ENCODE data around the gene TXNRD3. TPM values are rescaled to one million over a fixed set of nuclear protein-coding genes. Genes with fewer than 3 reads are reported as not detected.

Gene TXNRD3
- total RNA-seq, 1 donor from 2014 or later = 0.51 TPM

- H3K27me3 Mint-ChIP-seq = peaks cover 28% of the 10 kb centered on the region
- H3K4me3 Mint-ChIP-seq = no peak overlapping the region
- no peak overlapping the region for H3K27ac Mint-ChIP-seq
- TF ChIP-seq CTCF (IDR thresholded peaks at IDR 0.05) = no peak
- ATAC-seq (ENCODE audit: low read depth) = no peak
- no peaks in the 10 kb centered on the region for H3K36me3 Mint-ChIP-seq (ENCODE audit: low read depth)
- peaks cover 7% of the 10 kb centered on the region for H3K4me1 Mint-ChIP-seq
- intact Hi-C loops (cut with micrococcal nuclease) = loop anchor here (10.0 kb wide), 1 partner anchor 133 kb away; the partner anchor contains the start of gene CHST13
- no peak for DNase-seq
- ChIA-PET CTCF (no interaction called here), POLR2A (no interaction called here)
- no peaks in the 10 kb centered on the region for H3K9me3 Mint-ChIP-seq
Measured at GRCh38 chr3:126657901-126658300, 3.0 kb upstream of the TXNRD3 start.

- CTCF ChIA-PET = no interaction called here
- Mint-ChIP-seq H3K4me3 (no peak overlapping the region), H3K36me3 (ENCODE audit: low read depth) (no peaks in the 10 kb centered on the region), H3K27ac (no peak overlapping the region), H3K4me1 (peaks cover 7% of the 10 kb centered on the region), H3K27me3 (peaks cover 38% of the 10 kb centered on the region), H3K9me3 (no peaks in the 10 kb centered on the region)
- DNase-seq = no peak
- intact Hi-C loops (cut with micrococcal nuclease) = loop anchor here (10.0 kb wide), 1 partner anchor 132 kb away; the partner anchor contains the start of gene CHST13
- ATAC-seq (ENCODE audit: low read depth) = no peak
- POLR2A ChIA-PET = no interaction called here
- TF ChIP-seq CTCF (IDR thresholded peaks at IDR 0.05) = no peak
Measured at GRCh38 chr3:126656371-126657134, 1.6 kb upstream of the TXNRD3 start.

GRCh38 chr3:126655887-126656286 lies 963 bp upstream of the TXNRD3 start:
- DNase-seq = no peak
- Mint-ChIP-seq H3K27me3 (peaks cover 36% of the 10 kb centered on the region), H3K4me3 (peak overlapping the region; percentile 20), H3K4me1 (peaks cover 7% of the 10 kb centered on the region), H3K36me3 (ENCODE audit: low read depth) (no peaks in the 10 kb centered on the region), H3K9me3 (no peaks in the 10 kb centered on the region), H3K27ac (no peak overlapping the region)
- intact Hi-C loops (cut with micrococcal nuclease) = loop anchor here (10.0 kb wide), 1 partner anchor 131 kb away; the partner anchor contains the start of gene CHST13
- CTCF ChIA-PET = no interaction called here
- TF ChIP-seq CTCF (IDR thresholded peaks at IDR 0.05) = no peak
- POLR2A ChIA-PET = no interaction called here
- ATAC-seq (ENCODE audit: low read depth) = no peak

- intact Hi-C loops (cut with micrococcal nuclease) = loop anchor here (10.0 kb wide), 1 partner anchor 125 kb away; the partner anchor contains the start of gene CHST13
- Mint-ChIP-seq H3K9me3 (no peaks in the 10 kb centered on the region), H3K4me1 (peaks cover 3% of the 10 kb centered on the region), H3K27me3 (peaks cover 31% of the 10 kb centered on the region), H3K36me3 (ENCODE audit: low read depth) (no peaks in the 10 kb centered on the region), H3K27ac (no peak overlapping the region), H3K4me3 (no peak overlapping the region)
- no peak for DNase-seq
- ChIA-PET POLR2A (no interaction called here), CTCF (no interaction called here)
- no peak for ATAC-seq (ENCODE audit: low read depth)
- TF ChIP-seq CTCF (IDR thresholded peaks at IDR 0.05) = no peak
Measured at GRCh38 chr3:126649556-126650092, 5.3 kb downstream of the TXNRD3 start.

- CTCF ChIA-PET = no interaction called here
- H3K4me1 Mint-ChIP-seq = no peaks in the 10 kb centered on the region
- DNase-seq (no peak), ATAC-seq (ENCODE audit: low read depth) (no peak)
- no peaks in the 10 kb centered on the region for H3K9me3 Mint-ChIP-seq
- H3K4me3 Mint-ChIP-seq = no peak overlapping the region
- peaks cover 21% of the 10 kb centered on the region for H3K27me3 Mint-ChIP-seq
- no peak for TF ChIP-seq CTCF (IDR thresholded peaks at IDR 0.05)
- no peaks in the 10 kb centered on the region for H3K36me3 Mint-ChIP-seq (ENCODE audit: low read depth)
- intact Hi-C loops (cut with micrococcal nuclease) = no loop called here
- POLR2A ChIA-PET = no interaction called here
- no peak overlapping the region for H3K27ac Mint-ChIP-seq
Measured at GRCh38 chr3:126646674-126647073, 8.2 kb downstream of the TXNRD3 start.

Measured in activated B cell treated with CpG ODN at 0.5 μM for 24 hours (primary cell).